SK-N-SH treated with all-trans-retinoic acid at 6 μM for 48 hours (cell line): ENCODE measurements around the gene NRL.

ENCODE experiments used
- ATAC-seq: fragments of 200-7000 bp; cut with Tn5 transposase; 3 replicates; pipeline ENCODE4 v1.9.1; 2020; ENCODE audit warnings: mild to moderate bottlenecking, moderate library complexity
- ARNTL ChIP-seq: fragments of 450-650 bp; formaldehyde crosslinking; IDR thresholded peaks from 2 replicates; pipeline ENCODE4 v1.5.0; 2020; ENCODE audit warnings: low read depth, mild to moderate bottlenecking, moderate library complexity, borderline replicate concordance
- BACH2 ChIP-seq: fragments of 250-450 bp; sonication (Bioruptor Pico); IDR thresholded peaks from 2 replicates; pipeline ENCODE4 v1.9.0; 2021; ENCODE audit warnings: mild to moderate bottlenecking, borderline replicate concordance
- CREB5 ChIP-seq: fragments of 250-450 bp; sonication (Bioruptor Pico); IDR thresholded peaks from 2 replicates; pipeline ENCODE4 v1.5.1; 2020; ENCODE audit warnings: low read depth, mild to moderate bottlenecking, moderate library complexity
- CSDC2 ChIP-seq: fragments of 250-450 bp; sonication (Bioruptor Pico); IDR thresholded peaks from 2 replicates; pipeline ENCODE4 v1.5.0; 2020; ENCODE audit warnings: mild to moderate bottlenecking, moderate library complexity
- CSRNP3 ChIP-seq: fragments of 250-450 bp; sonication (Bioruptor Pico); IDR thresholded peaks from 2 replicates; pipeline ENCODE4 v1.5.1; 2021; ENCODE audit warnings: mild to moderate bottlenecking, moderate library complexity
- ESRRG ChIP-seq: fragments of 250-450 bp; sonication (Bioruptor Pico); IDR thresholded peaks from 2 replicates; pipeline ENCODE4 v1.6.1; 2021; ENCODE audit warnings: mild to moderate bottlenecking
- GLIS3 ChIP-seq: fragments of 250-450 bp; sonication (Bioruptor Pico); IDR thresholded peaks from 2 replicates; pipeline ENCODE4 v1.5.0; 2020; ENCODE audit warnings: mild to moderate bottlenecking, moderate library complexity
- ISL1 ChIP-seq: fragments of 250-450 bp; sonication (Bioruptor Pico); IDR thresholded peaks from 2 replicates; pipeline ENCODE4 v2.1.2; 2022; ENCODE audit warnings: mild to moderate bottlenecking, moderate library complexity
- OSR1 ChIP-seq: fragments of 250-450 bp; sonication (Bioruptor Pico); IDR thresholded peaks from 2 replicates; pipeline ENCODE4 v1.8.0; 2022; ENCODE audit warnings: moderate library complexity, mild to moderate bottlenecking, inconsistent platforms
- PATZ1 ChIP-seq: fragments of 250-450 bp; sonication (Bioruptor Pico); IDR thresholded peaks from 2 replicates; pipeline ENCODE4 v1.8.0; 2020; ENCODE audit warnings: mild to moderate bottlenecking, moderate library complexity, borderline replicate concordance
- POU6F1 ChIP-seq: fragments of 250-450 bp; sonication (Bioruptor Pico); IDR thresholded peaks from 2 replicates; pipeline ENCODE4 v1.8.0; 2021; ENCODE audit warnings: low read depth, mild to moderate bottlenecking, moderate library complexity, borderline replicate concordance
- PPARA ChIP-seq: fragments of 250-450 bp; sonication (Bioruptor Pico); IDR thresholded peaks from 2 replicates; pipeline ENCODE4 v1.5.0; 2020; ENCODE audit warnings: mild to moderate bottlenecking, borderline replicate concordance
- RARB ChIP-seq: fragments of 250-450 bp; sonication (Bioruptor Pico); IDR thresholded peaks from 2 replicates; pipeline ENCODE4 v1.8.0; 2021; ENCODE audit warnings: mild to moderate bottlenecking, moderate library complexity
- SNAI2 ChIP-seq: fragments of 250-450 bp; sonication (Bioruptor Pico); IDR thresholded peaks from 2 replicates; pipeline ENCODE4 v1.5.0; 2020; ENCODE audit warnings: mild to moderate bottlenecking, moderate library complexity
- TCF4 ChIP-seq: fragments of 250-450 bp; sonication (Bioruptor Pico); IDR thresholded peaks from 2 replicates; pipeline ENCODE4 v1.8.0; 2021; ENCODE audit warnings: mild to moderate bottlenecking, moderate library complexity, borderline replicate concordance
- TOX ChIP-seq: fragments of 250-450 bp; sonication (Bioruptor Pico); IDR thresholded peaks from 2 replicates; pipeline ENCODE4 v1.8.0; 2021; ENCODE audit warnings: mild to moderate bottlenecking, moderate library complexity, borderline replicate concordance
- TSHZ2 ChIP-seq: fragments of 250-450 bp; sonication (Bioruptor Pico); IDR thresholded peaks from 2 replicates; pipeline ENCODE4 v1.5.0; 2020; ENCODE audit warnings: mild to moderate bottlenecking, moderate library complexity
- ZC3H10 ChIP-seq: fragments of 250-450 bp; sonication (Bioruptor Pico); IDR thresholded peaks from 2 replicates; pipeline ENCODE4 v1.5.1; 2021; ENCODE audit warnings: mild to moderate bottlenecking, moderate library complexity
- ZFP3 ChIP-seq: fragments of 250-450 bp; sonication (Bioruptor Pico); IDR thresholded peaks from 2 replicates; pipeline ENCODE4 v1.5.0; 2020; ENCODE audit warnings: mild to moderate bottlenecking, moderate library complexity
- ZFP30 ChIP-seq: fragments of 450-650 bp; formaldehyde crosslinking; IDR thresholded peaks from 2 replicates; pipeline ENCODE4 v1.5.0; 2022; ENCODE audit warnings: mild to moderate bottlenecking, moderate library complexity
- ZNF565 ChIP-seq: fragments of 450-650 bp; formaldehyde crosslinking; conservative IDR thresholded peaks from 2 replicates; pipeline ENCODE4 v1.5.0; 2020; ENCODE audit warnings: low read depth, mild to moderate bottlenecking, moderate library complexity
- ZNF70 ChIP-seq: fragments of 450-650 bp; formaldehyde crosslinking; IDR thresholded peaks from 2 replicates; pipeline ENCODE4 v1.5.0; 2020; ENCODE audit warnings: mild to moderate bottlenecking, moderate library complexity

The NRL gene

GRCh38 chr14:24054324-24054641 lies 60.5 kb downstream of the NRL start (continued):
- TF ChIP-seq POU6F1 (CRISPR knock-in tag) (no peak), ZFP3 (no peak), ZFP30 (CRISPR knock-in tag) (no peak)

- no peak for ATAC-seq
Observed at GRCh38 chr14:24053548-24054323, 61.0 kb downstream of the NRL start.

GRCh38 chr14:24052656-24053547 lies 61.8 kb downstream of the NRL start:
- no peak for ATAC-seq
- TF ChIP-seq GLIS3 (CRISPR knock-in tag) (no peak), BACH2 (no peak), CREB5 (no peak), ZNF70 (CRISPR knock-in tag) (no peak), SNAI2 (CRISPR knock-in tag) (no peak), POU6F1 (CRISPR knock-in tag) (no peak), ARNTL (CRISPR knock-in tag) (no peak), CSDC2 (CRISPR knock-in tag) (no peak), PATZ1 (no peak), PPARA (CRISPR knock-in tag) (no peak), TSHZ2 (CRISPR knock-in tag) (no peak), ZNF565 (CRISPR knock-in tag) (no peak), ZFP30 (CRISPR knock-in tag) (no peak), ESRRG (no peak)

More at GRCh38 chr14:24053548-24054323, 61.0 kb downstream of the NRL start:
- no peak for TF ChIP-seq RARB
- TF ChIP-seq ZC3H10 (CRISPR knock-in tag): no peak
- no peak for TF ChIP-seq TCF4 (CRISPR knock-in tag)
- no peak for TF ChIP-seq BACH2
- no peak for TF ChIP-seq ESRRG
- TF ChIP-seq ZNF565 (CRISPR knock-in tag): no peak
- TF ChIP-seq PPARA (CRISPR knock-in tag): no peak
- TF ChIP-seq CSRNP3 (CRISPR knock-in tag): no peak
- TF ChIP-seq SNAI2 (CRISPR knock-in tag): no peak
- TF ChIP-seq OSR1 (CRISPR knock-in tag): no peak
- TF ChIP-seq ISL1 (CRISPR knock-in tag): no peak
- TF ChIP-seq CREB5: no peak
- TF ChIP-seq TOX (CRISPR knock-in tag): no peak
- TF ChIP-seq, all 23 proteins: peak for 0
